Stimulated activated naive CD8-positive, alpha-beta T cell treated with anti-CD3 and anti-CD28 coated beads, Interleukin-15, Interleukin-2, amounts not matched to agents 100 U/mL and 50 U/mL, for 24 hours (primary cell): Measurements from ENCODE around the gene TMEM126B.
"Not testable (repeated sequence)": the region's sequence is repeated elsewhere in the genome, so short reads cannot be mapped to it uniquely, and the experiment has no call there.

Experiments
- ATAC-seq: fragments of 150-1000 bp; cut with Tn5 transposase; one replicate; pipeline ENCODE4 v1.10.0; 2021
- DNase-seq: peaks from one replicate; pipeline ENCODE4 v3.0.0; 2021

The TMEM126B gene

GRCh38 chr11:85627998-85628770 is at the start of gene TMEM126B:
Gene TMEM126B, plus strand, starts transcription at chr11:85628593. Its CDS starts 15 bp downstream, at chr11:85628608.
- DNase-seq (peak; percentile 97), ATAC-seq (peak; percentile 100)

DNA sequence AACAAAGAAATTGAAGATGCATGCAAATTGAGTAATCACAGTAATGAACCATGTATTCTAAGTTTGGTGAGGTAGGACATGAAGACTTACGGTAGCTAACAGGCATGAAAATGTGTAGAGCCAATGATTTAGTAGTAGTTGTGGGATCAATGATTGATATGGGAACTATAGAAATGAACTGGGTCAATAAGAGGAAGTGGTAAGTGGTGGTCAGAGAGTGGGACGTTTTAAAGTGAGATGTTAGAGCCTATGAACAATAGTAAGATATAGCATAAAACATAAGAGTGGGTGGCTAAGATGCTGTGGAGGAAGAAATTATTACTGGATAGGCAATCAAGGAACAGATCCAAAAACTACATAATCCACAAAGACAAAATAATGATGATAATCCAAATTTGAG is 46.3 kb upstream of the TMEM126B start:
- DNase-seq (no peak), ATAC-seq (no peak)

DNA sequence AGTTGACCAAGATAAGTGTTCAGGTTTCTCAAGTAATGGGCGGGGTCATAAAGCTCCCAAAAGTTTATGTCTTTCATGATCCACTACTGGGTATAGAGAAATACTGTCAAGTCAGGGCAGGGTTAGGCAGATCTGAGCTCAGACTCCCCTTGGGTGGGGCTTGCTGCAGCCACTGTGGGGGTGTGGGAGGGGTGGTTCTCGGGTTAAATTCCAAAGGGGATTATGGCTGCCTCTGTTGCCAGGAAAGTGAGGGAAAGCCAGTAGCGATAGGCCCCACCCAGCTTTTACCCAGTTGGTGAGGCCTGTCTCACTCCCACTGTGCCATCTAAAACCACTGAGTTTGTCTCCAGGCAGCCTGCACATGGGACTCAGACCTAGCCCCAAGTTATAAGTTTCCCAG is 39.0 kb upstream of the TMEM126B start:
- ATAC-seq: no peak
- DNase-seq: no peak

- ATAC-seq (peak; percentile 46), DNase-seq (no peak)
Observed at GRCh38 chr11:85590848-85591483, 37.4 kb upstream of the TMEM126B start.

DNA sequence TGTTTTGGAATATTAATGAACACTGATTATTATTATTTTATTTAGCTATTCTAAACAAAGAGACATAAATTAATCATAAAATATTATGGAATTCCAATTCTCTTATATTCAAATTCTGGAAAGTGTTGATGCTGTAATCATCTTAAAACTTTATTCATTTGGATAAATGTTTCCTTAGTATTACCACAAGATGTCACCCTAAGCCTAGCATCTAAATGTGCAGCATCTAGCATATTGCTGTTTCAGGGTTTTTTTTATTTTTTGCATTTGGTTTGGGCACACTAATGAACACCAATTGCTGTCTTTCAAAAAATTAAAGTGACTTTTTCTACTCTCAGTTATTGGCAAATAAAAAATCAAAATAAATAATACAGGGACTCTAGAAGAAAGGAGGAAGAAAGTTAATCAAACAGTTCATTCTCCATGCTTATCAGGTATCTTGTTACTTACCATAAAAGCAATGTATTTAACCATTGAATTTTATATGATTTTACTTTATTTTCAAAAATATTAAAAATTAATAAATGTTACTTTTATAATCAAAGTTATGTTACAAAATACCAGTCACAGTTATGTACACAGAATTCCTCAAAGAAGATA is 33.0 kb upstream of the TMEM126B start:
- DNase-seq: no peak
- ATAC-seq: peak; percentile 43

DNA sequence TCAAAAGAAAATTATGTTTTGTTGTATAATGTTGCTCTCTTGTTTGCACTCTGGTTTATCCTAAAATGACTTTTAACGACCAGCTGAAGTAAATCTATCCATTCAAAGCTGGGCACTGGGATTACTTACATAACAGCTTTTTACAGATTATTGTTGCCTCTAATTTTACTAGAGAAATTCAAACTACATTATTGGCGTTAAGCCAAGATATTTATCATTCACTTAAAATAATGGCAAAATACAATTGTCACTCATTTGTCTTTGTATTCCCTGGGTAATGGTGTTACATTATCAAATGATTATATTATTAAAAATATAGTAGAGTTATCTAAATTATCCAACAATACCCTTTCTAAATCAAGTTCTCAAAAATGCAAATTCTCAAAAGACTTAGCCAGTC is 31.5 kb upstream of the TMEM126B start:
- no peak for DNase-seq
- ATAC-seq: no peak

DNA sequence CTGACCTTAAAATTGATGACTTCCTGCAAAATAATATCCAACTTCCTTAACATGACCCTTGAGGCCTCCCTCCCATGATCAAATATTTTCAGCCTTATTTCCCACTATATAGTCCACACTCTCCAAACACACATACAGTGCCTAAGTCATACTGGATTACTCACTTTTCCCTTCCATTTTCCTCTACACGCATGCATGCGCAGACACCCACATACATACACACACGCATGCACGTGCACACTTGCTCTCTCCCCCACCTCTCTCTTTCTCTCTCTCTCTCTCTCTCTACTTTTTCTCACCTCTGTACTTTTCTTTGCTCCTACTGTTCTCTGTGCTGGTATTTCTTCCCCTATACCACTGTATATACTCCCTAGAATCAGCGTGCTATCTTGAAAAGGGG is 29.3 kb upstream of the TMEM126B start:
- DNase-seq (no peak), ATAC-seq (no peak)

DNA sequence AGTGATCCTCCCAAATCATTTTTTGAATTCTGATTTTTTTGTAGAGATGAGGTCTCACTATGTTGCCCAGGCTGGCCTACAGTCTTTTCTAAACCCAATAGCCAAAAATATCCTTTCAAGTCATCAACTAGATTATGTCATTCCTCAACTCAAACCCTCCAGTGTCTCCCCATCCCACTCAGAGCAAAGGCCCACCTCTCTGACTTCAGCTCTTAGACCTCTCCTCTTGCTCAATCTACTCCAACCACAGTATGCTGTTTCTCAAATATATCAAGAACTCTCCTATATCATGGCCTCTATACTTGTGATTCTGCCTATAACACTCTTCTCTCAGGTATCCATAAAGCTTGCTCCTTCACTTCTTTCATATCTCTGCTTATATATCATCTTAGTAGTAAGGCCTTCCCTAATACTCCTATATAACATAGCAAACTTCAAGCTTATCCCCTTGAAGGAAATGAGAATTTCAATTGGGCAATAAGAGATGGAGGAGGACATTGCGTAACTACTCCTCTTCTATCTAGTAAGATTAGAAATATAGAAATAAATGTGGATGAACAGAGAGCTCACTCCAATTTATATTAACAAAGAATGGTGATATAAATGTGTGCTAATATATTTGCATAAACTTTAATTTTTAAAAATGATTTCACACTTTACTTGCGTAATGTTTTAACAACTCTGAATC is 25.7 kb upstream of the TMEM126B start:
- ATAC-seq (no peak), DNase-seq (no peak)

GRCh38 chr11:85603220-85603619 is 25.2 kb upstream of the TMEM126B start:
- DNase-seq (no peak), ATAC-seq (no peak)

DNA sequence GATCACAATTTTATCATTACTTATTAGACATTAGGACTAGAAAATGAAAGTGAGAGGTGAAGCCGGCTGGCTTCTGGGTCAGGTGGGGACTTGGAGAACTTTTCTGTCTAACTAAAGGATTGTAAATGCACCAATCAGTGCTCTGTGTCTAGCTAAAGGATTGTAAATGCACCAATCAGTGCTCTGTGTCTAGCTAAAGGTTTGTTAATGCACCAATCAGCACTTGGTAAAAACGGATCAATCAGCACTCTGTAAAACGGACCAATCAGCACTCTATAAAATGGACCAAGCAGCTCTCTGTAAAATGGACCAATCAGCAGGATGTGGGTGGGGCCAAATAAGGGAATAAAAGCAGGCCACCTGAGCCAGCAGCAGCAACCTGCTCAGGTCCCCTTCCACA is 22.2 kb upstream of the TMEM126B start:
- DNase-seq, ATAC-seq: not testable (repeated sequence)

DNA sequence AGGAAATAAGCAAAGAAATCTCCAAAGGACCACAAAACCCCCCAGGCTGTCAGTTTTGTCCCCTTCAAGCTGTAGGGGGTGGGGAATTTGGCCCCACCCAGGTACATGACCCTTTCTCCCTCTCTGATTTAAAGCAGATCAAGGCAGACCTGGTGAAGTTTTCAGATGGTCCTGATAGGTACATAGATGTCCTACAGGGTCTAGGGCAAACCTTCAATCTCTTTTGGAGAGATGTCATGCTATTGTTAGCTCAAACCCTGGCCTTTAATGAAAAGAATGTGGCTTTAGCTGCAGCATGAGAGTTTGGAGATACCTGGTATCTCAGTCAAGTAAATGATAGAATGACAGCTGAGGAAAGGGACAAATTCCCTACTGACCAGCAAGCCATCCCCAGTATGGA is 19.8 kb upstream of the TMEM126B start:
- not testable (repeated sequence) for ATAC-seq, DNase-seq

DNA sequence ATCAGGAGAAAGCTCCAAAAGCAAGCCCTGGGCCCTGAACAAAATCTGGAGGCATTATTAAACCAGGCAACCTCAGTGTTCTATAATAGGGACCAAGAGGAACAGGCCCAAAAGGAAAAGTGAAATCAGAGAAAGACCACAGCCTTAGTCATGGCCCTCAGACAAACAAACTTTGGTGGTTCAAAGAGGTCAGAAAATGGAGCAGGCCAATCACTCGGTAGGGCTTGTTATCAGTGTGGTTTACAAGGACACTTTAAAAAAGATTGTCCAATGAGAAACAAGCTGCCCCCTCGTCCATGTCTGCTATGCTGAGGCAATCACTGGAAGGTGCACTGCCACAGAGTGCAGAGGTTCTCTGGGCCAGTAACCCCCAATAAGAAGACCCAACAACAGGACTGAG is 19.1 kb upstream of the TMEM126B start:
- DNase-seq, ATAC-seq: not testable (repeated sequence)

GRCh38 chr11:85611643-85612042 is 16.8 kb upstream of the TMEM126B start:
- not testable (repeated sequence) for DNase-seq

DNA sequence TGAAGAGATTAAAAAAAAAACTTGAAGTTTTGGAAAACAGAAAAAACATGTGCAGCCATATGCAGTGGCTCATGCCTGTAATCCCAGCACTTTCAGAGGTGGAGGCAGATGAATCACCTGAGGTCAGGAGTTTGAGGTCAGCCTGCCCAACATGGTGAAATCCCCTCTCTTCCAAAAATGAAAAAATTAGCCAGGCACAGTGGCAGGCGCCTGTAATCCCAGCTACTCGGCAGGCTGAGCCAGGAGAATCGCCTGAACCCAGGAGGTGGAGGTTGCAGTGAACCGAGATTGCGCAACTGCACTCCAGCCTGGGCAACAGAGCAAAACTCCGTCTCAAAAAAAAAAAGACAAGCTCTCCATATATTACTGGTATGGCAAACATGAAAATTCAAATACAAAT is 8.9 kb upstream of the TMEM126B start:
- no peak for ATAC-seq
- peak; percentile 10 for DNase-seq

More at GRCh38 chr11:85611643-85612042, 16.8 kb upstream of the TMEM126B start:
- ATAC-seq: not testable (repeated sequence)

- no peak for DNase-seq
- no peak for ATAC-seq
Observed at GRCh38 chr11:85620256-85620655, 8.1 kb upstream of the TMEM126B start.

DNA sequence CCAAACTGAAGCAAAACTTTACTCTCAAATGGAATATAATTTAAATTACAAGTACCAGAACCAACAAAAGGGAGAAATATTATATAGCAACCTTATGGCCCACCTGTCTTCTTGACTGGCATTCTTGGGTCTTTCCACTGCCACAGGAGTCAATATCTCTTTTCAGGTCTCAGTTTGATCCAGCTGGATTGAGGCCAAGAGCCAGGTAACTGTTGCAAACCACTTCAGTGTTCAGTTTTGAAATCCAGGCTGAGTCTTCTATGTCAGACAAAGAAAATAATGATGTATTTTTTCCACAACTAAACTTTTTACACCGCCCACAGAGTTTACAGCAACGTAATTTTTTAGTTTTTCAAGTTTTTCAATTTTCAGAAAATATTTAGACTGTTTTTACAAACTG is 1.9 kb upstream of the TMEM126B start:
- ATAC-seq (no peak), DNase-seq (no peak)

DNA sequence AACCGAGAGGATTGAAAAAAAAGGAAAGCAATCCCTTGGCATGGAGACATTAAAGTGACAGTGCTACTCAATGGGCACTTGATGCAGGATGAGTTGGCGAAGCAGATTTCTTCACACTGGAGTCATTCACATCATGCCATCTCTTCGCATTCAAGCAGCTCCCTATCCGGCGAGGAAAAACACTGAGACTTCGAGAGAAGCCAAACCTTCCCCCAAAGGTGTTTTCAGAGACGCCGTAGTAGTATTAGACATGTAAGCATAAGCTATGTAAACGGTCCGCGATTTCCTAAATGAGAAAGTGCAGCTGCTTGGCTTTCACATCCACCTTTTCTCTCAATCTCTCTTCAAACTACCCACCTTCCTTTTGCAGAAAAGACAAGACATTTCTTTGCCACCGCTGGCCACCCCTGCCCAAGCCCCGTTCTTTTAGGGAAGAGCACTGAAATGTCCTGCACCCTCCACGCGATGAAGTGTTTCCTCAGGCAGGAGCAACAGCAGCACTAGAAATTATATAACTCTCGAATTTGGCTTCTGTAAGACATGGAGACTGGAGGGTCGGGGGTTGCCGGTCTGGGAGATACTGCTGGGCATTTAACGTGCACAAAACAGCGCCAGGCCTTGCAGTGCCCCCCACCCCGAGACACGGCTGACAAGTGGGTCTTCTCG is 928 bp upstream of the TMEM126B start, which contains the start of gene DLG2:
TSS of gene DLG2 (minus strand) at position 13 of the 666 bp plus-strand sequence.
- ATAC-seq (no peak), DNase-seq (no peak)

DNA sequence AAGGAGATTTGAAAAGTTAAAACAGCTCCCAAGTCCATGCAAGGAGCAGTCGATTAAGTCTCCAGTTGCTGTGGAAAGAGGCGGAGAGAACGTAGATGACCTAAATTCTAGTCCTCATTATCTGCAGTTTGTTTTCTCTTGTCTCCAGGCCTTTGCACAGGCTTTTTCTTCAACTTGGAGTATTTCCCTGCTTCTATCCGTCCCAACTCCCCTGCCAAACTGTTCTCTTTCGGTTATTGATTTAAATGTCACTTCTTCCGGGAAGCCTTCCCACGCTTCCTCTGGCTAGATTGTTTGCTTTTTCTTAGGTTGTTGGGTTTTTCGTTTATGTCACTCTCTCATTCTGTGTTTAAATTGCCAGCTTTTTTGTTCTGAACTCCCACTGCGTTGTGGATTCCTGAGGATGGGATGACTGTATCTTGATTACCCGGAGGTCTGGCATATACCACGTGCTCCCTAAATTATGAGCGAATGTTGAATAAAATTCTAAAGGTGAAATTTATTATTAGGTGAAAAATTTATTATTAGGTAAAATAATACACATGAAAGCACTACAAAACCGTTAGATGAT is 463 bp downstream of the TMEM126B start:
- ATAC-seq (peak; percentile 2), DNase-seq (peak; percentile 21)

GRCh38 chr11:85634747-85635146 is 6.4 kb downstream of the TMEM126B start:
- DNase-seq (no peak), ATAC-seq (no peak)

- DNase-seq (no peak), ATAC-seq (no peak)
Observed at GRCh38 chr11:85643191-85643614, 14.8 kb downstream of the TMEM126B start.

DNA sequence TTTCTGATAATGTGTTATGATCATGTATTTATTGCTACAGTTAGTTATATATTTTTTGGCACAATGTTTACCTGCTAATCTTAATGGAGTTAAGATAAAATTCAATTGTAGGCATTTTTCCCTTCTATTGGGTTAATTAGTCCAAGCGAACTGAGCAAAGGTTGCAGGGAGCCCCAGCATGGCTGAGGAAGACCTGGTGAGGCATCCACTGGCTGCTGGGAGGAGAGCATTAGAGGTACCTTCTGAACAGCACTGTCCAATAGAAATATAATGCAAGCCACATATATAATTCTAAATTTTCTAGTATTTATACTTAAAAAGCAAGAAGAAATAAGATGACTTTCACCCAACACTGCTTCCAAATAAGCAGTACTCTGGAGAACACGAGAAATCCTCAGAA is 18.7 kb downstream of the TMEM126B start:
- ATAC-seq: no peak
- no peak for DNase-seq
